DND-41 (cell line): ENCODE measurements around the gene IGFBP2.
A peak's percentile ranks its signal among the peaks of the same experiment; 100 is the strongest.

Source experiments
- ATAC-seq: fragments of 200-7000 bp; cut with Tn5 transposase; 3 replicates; pipeline ENCODE4 v1.9.1; 2021; ENCODE audit warnings: low read depth; ENCODE audit not compliant: insufficient read depth
- DNase-seq: peaks from one replicate; pipeline ENCODE4 v3.0.0-alpha.2; 2020
- H2AFZ ChIP-seq: 2 replicates; pipeline ENCODE4 v1.6.0; 2012; ENCODE audit warnings: low read depth, low read length
- H3K27ac ChIP-seq: 2 replicates; pipeline ENCODE4 v1.5.1; 2012; ENCODE audit warnings: low read length, inconsistent platforms
- H3K27me3 ChIP-seq: fragments of 200-600 bp; sonication (generic); 2 replicates; pipeline ENCODE4 v1.6.0; 2012; ENCODE audit warnings: low read length, mild to moderate bottlenecking, inconsistent platforms; ENCODE audit not compliant: insufficient read depth, poor library complexity
- H3K36me3 ChIP-seq: 2 replicates; pipeline ENCODE4 v1.5.1; 2012; ENCODE audit warnings: low read length, inconsistent platforms; ENCODE audit not compliant: insufficient read depth
- H3K4me1 ChIP-seq: 2 replicates; pipeline ENCODE4 v1.5.1; 2012; ENCODE audit warnings: mild to moderate bottlenecking, low read length; ENCODE audit not compliant: insufficient read depth
- H3K4me2 ChIP-seq: 2 replicates; pipeline ENCODE4 v1.6.0; 2012; ENCODE audit warnings: mild to moderate bottlenecking, moderate library complexity, low read length, inconsistent platforms; ENCODE audit not compliant: insufficient read depth
- H3K4me3 ChIP-seq, 2 experiments: fragments of 200-600 bp in 1 of 2; shearing (Covaris generic) in 1 of 2; 2 replicates each; pipeline ENCODE4 v1.5.1; 2012 to 2016; ENCODE audit warnings: inconsistent platforms in 2 of 2, low read length in 2 of 2, mild to moderate bottlenecking in 2 of 2, low read depth in 1 of 2, moderate library complexity in 1 of 2
- H3K79me2 ChIP-seq: 2 replicates; pipeline ENCODE4 v1.6.0; 2012; ENCODE audit warnings: low read length, inconsistent platforms; ENCODE audit not compliant: insufficient read depth
- H3K9ac ChIP-seq: 2 replicates; pipeline ENCODE4 v1.6.0; 2012; ENCODE audit warnings: low read depth, mild to moderate bottlenecking, inconsistent platforms, low read length, moderate library complexity
- H3K9me3 ChIP-seq: 2 replicates; pipeline ENCODE4 v1.5.1; 2012; ENCODE audit warnings: low read length, moderate library complexity, mild to moderate bottlenecking, inconsistent platforms; ENCODE audit not compliant: insufficient read depth, severe bottlenecking
- H4K20me1 ChIP-seq: 2 replicates; pipeline ENCODE4 v1.6.0; 2012; ENCODE audit warnings: low read length; ENCODE audit not compliant: insufficient read depth
- CTCF ChIP-seq: IDR thresholded peaks from 2 replicates; pipeline ENCODE4 v1.5.1; 2012; ENCODE audit warnings: borderline replicate concordance, low read length, moderate library complexity, mild to moderate bottlenecking; ENCODE audit not compliant: poor library complexity, severe bottlenecking; ENCODE audit errors: extremely low read depth
- EZH2 ChIP-seq: IDR thresholded peaks from 3 replicates; pipeline ENCODE4 v1.6.1; 2012; ENCODE audit warnings: borderline replicate concordance, low read depth, mild to moderate bottlenecking, moderate library complexity, low read length, inconsistent platforms; ENCODE audit not compliant: severe bottlenecking

The IGFBP2 gene

GRCh38 chr2:216585441-216585840, 47.8 kb upstream of the IGFBP2 start:
- no peak for DNase-seq
- Histone ChIP-seq H3K4me3 (no peak overlapping the region), H3K9ac (no peak overlapping the region), H3K36me3 (no peaks in the 10 kb centered on the region), H3K4me1 (peaks cover 9% of the 10 kb centered on the region), H4K20me1 (no peaks in the 10 kb centered on the region), H2AFZ (no peak overlapping the region), H3K9me3 (no peaks in the 10 kb centered on the region), H3K27me3 (no peaks in the 10 kb centered on the region), H3K4me2 (no peak overlapping the region), H3K79me2 (no peaks in the 10 kb centered on the region), H3K27ac (no peak overlapping the region)
- TF ChIP-seq CTCF (no peak), EZH2 (no peak)
- ATAC-seq = no peak

GRCh38 chr2:216588861-216589710, 44.1 kb upstream of the IGFBP2 start:
- DNase-seq (no peak), ATAC-seq (0 out of 3 replicates have a peak, but pooled peaks have one; percentile 36)
- H3K79me2 ChIP-seq = no peaks in the 10 kb centered on the region
- H3K9ac ChIP-seq = no peak overlapping the region
- H3K9me3 ChIP-seq = no peaks in the 10 kb centered on the region
- no peaks in the 10 kb centered on the region for H3K36me3 ChIP-seq
- H3K4me1 ChIP-seq = peaks cover 9% of the 10 kb centered on the region
- no peak overlapping the region for H3K4me2 ChIP-seq
- no peaks in the 10 kb centered on the region for H3K27me3 ChIP-seq
- H3K27ac ChIP-seq = no peak overlapping the region
- H3K4me3 ChIP-seq = no peak overlapping the region
- no peak for TF ChIP-seq EZH2
- no peak for TF ChIP-seq CTCF
- H2AFZ ChIP-seq = no peak overlapping the region
- no peaks in the 10 kb centered on the region for H4K20me1 ChIP-seq

GRCh38 chr2:216589791-216590190, 43.4 kb upstream of the IGFBP2 start:
- H3K4me1 ChIP-seq = peaks cover 9% of the 10 kb centered on the region
- no peak overlapping the region for H2AFZ ChIP-seq
- H3K27me3 ChIP-seq = no peaks in the 10 kb centered on the region
- no peak overlapping the region for H3K27ac ChIP-seq
- TF ChIP-seq CTCF (no peak), EZH2 (no peak)
- no peaks in the 10 kb centered on the region for H4K20me1 ChIP-seq
- no peaks in the 10 kb centered on the region for H3K79me2 ChIP-seq
- H3K4me2 ChIP-seq = no peak overlapping the region
- no peak overlapping the region for H3K4me3 ChIP-seq
- no peaks in the 10 kb centered on the region for H3K9me3 ChIP-seq
- H3K36me3 ChIP-seq = no peaks in the 10 kb centered on the region
- no peak overlapping the region for H3K9ac ChIP-seq
- DNase-seq (no peak), ATAC-seq (no peak)
